MM.1S (cell line): ENCODE data around the gene TYMS.

Experiments used
- EZH2 ChIP-seq: fragments of 300-600 bp; sonication (generic); optimal IDR thresholded peaks from 2 replicates; pipeline ENCODE3; 2017; ENCODE audit warnings: low read depth, mild to moderate bottlenecking, antibody characterized with exemption, low read length, mixed read lengths
- TF ChIP-seq, protein P1 (sequence below): fragments of 300-600 bp; sonication (generic); IDR thresholded peaks from 2 replicates; pipeline ENCODE4 v1.5.1; 2016; ENCODE audit warnings: antibody characterized with exemption, low read length, mixed read lengths

DNA sequence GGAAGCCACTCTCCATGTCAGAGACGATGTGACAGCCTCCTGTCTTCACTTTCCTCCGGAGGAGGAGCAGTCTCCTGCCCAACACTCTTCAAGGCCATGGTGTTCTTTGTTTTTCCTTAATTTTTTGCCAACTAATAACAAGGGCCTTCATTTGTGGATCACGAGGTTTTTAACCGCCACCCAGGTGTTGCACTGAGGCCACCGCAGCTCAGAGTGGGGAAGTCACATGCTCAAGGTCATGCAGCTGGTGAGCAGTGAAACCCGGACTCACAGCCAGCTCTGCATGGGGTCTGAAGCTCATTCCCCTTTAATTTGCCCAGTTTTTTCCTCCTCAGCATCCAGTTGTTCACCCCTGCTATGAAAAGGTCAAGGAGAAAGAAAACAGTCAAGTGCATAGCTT, 35.4 kb downstream of the TYMS start:
- TF ChIP-seq, protein P1, sequence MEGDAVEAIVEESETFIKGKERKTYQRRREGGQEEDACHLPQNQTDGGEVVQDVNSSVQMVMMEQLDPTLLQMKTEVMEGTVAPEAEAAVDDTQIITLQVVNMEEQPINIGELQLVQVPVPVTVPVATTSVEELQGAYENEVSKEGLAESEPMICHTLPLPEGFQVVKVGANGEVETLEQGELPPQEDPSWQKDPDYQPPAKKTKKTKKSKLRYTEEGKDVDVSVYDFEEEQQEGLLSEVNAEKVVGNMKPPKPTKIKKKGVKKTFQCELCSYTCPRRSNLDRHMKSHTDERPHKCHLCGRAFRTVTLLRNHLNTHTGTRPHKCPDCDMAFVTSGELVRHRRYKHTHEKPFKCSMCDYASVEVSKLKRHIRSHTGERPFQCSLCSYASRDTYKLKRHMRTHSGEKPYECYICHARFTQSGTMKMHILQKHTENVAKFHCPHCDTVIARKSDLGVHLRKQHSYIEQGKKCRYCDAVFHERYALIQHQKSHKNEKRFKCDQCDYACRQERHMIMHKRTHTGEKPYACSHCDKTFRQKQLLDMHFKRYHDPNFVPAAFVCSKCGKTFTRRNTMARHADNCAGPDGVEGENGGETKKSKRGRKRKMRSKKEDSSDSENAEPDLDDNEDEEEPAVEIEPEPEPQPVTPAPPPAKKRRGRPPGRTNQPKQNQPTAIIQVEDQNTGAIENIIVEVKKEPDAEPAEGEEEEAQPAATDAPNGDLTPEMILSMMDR = no peak
- no peak for TF ChIP-seq EZH2
